Left kidney (tissue), 8 donors: ENCODE results near the gene SLC2A14. TPM values are rescaled to one million over a fixed set of nuclear protein-coding genes. Genes with fewer than 3 reads are reported as not detected.
"Not testable (repeated sequence)": the region's sequence is repeated elsewhere in the genome, so short reads cannot be mapped to it uniquely, and the experiment has no call there.

Experiments
- DNase-seq: peaks from one replicate; pipeline ENCODE4 v3.0.0-alpha.2; 2013
- long read RNA-seq, 8 donors: transcript quantifications; one replicate each; lab custom pipeline, GENCODE V29; 2026
- polyA plus RNA-seq: library from polyadenylated mRNA; unstranded; fragments of 120-200 nt; gene quantifications from one replicate; pipeline ENCODE4 v1.2.1, GENCODE V29; 2013; ENCODE audit not compliant: insufficient read length

SLC2A14 gene
- 0.67 TPM for polyA plus RNA-seq
- long read RNA-seq, donor 1, result 0 reads
- long read RNA-seq, donor 2, result 0 reads
- long read RNA-seq, donor 3, result 0 reads
- long read RNA-seq, donor 4, result 0 reads
- long read RNA-seq, donor 5, result 0 reads
- long read RNA-seq, donor 6, result 0 reads
- long read RNA-seq, donor 7, result 0 reads
- long read RNA-seq, donor 8, result 0 reads

DNA sequence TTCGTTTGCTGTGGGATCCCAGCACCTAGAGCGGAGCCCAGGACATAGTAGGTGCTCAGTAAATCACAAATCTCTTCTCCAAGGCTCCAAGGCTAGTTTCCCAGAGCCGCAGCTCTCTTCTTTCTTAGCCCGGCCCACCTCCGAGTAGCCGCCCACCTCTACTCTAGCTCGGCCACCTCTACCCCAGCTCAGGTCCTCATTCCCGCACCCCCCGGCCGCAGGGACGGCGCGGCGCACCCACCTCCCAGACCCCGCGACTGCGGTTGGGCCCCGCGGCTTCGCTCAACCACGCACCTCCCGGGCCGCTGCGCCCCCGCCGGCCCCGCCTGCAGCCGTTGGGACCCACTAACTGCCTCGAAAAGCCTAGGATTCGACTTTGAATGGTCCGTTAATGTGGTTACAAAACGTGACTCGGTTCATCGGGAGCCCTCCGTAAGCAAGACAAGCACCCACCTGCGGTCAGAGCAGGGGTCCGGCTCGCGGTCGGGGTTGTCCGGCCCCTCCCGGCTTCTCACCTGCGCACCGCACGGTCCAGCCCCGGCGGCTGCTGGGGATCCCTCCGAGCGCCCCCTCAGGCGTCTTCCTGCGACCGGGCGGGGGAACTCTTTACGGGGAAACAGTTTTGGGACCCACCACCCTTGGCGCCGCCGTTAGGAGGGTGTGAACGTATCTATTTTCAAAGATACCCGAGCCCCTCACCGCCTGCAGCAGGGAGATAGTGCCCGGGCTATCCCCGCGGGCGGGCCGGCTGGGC, at the start of gene SLC2A14:
Gene SLC2A14 (minus strand): TSS at position 350 of the 754 bp plus-strand sequence. CDS start 3,035 bp downstream, outside the sequence.
- no peak for DNase-seq

- not testable (repeated sequence) for DNase-seq
Measured at GRCh38 chr12:7921181-7921580, 48.5 kb upstream of the SLC2A14 start.

GRCh38 chr12:7918268-7918590, 45.5 kb upstream of the SLC2A14 start:
- not testable (repeated sequence) for DNase-seq

- no peak for DNase-seq
Measured at GRCh38 chr12:7917392-7918267, 44.9 kb upstream of the SLC2A14 start.

GRCh38 chr12:7916936-7917335, 44.2 kb upstream of the SLC2A14 start:
- no peak for DNase-seq

GRCh38 chr12:7915661-7916403, 43.1 kb upstream of the SLC2A14 start:
- no peak for DNase-seq

GRCh38 chr12:7910106-7910505, 37.4 kb upstream of the SLC2A14 start:
- not testable (repeated sequence) for DNase-seq

DNA sequence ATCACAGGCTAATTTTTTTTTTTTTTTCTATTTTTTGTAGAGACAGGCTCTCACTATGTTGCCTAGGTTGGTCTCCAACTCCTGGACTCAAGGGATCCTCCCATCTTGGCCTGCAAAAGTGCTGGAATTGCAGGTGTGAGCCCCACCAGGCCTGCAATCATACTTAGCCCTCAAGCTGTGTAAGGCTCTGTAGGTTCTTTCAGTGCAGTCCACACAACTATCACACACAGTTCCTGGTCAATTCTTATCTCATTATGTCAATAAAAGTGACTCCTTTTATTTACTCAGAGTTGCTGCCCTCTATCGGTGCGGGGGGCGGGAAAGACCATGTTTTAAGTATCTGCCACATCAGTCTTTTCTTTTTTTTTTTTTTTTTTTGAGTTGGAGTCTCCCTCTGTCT, 34.3 kb upstream of the SLC2A14 start:
- DNase-seq, result no peak

GRCh38 chr12:7906303-7906702, 33.6 kb upstream of the SLC2A14 start:
- DNase-seq, result not testable (repeated sequence)

DNA sequence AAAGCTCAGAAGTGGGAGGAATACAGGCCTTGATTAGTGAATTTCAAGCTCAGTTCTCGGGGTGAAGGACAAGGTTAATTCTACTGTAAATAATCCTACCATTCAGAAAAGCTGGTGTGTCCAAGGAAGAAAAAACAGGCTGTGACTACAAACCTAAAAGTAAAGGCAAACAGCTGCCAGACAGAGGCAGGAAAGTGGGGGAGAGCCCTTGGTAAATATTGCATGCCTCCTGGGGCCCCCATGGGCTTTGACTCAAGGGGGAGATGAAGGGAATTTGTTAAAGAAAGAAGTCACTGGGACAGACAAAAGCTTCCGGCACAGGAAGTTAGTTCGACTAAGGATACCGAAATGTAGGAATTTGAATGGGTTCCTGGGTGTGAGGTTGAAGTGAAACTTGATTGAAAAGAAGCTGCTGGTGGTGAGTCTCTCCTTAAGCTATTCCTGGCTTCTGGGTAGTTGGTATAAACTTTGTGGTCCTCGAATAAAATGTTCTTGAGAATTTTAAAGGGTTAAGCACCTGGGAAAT, 32.9 kb upstream of the SLC2A14 start:
- peak; percentile 57 for DNase-seq

DNA sequence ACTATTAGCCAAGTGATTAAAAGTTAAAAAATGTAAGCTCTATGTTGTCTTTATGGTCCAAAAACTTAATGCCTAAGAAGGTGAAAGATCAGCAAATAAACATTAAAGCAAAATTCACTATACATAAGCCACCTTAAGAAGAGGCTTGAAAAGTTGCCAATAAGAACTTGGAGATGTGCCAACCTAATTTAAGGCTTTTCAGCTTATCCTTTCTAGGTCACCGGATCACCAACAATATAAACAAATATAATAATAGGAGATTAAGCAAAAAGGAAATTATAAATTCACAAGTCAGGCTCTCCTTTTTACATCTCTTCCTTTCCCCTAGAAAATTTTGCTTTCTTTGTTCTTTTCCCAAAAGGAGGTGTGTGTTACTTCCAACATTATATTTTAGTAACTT, 32.4 kb upstream of the SLC2A14 start:
- DNase-seq, result peak; percentile 58

- not testable (repeated sequence) for DNase-seq
Measured at GRCh38 chr12:7902416-7902815, 29.7 kb upstream of the SLC2A14 start.

GRCh38 chr12:7899755-7900154, 27.0 kb upstream of the SLC2A14 start:
- DNase-seq, result no peak

DNA sequence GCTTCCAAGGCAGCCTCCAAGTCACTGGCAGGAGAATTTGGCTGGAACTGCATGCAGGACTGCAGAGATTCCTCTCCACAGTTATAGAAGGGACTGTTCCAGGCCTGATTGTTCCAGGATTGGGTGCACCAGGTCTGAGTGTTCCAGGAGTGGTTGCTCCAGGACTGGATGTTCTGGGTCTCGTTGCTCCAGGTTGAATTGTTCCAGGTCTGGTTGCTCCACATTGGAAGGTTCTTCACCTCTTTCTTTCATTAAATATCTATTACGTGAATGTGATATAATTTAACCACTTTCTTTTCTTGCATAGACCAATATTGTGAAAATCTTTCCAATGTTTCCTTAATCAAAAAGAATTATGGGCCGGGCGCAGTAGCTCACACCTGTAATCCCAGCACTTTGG, 24.0 kb upstream of the SLC2A14 start:
- DNase-seq, result not testable (repeated sequence)

- no peak for DNase-seq
Measured at GRCh38 chr12:7892186-7892980, 19.7 kb upstream of the SLC2A14 start.

DNA sequence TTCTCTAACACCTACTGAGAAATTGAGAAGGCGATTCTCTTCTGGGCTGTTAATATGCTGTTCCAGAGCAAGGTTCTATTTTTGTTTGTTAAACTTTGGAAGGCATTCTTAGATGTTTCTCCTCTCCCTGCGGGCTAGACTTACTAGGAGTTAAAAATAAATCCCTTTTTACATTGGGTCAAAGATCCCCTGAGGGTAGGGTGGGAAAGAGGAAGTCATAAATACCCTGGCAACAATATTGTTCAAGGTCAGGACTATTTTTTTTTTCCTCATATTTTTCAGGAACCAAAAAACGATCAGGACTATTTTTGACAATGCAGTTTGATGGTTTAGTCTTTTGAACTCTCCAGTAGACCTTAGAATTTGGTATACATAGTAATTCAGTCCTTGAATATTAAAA, 12.0 kb upstream of the SLC2A14 start:
- DNase-seq, result no peak

- DNase-seq, result not testable (repeated sequence)
Measured at GRCh38 chr12:7881736-7882120, 9.0 kb upstream of the SLC2A14 start.

GRCh38 chr12:7880952-7881735, 8.4 kb upstream of the SLC2A14 start:
- not testable (repeated sequence) for DNase-seq

GRCh38 chr12:7879246-7879645, 6.5 kb upstream of the SLC2A14 start:
- DNase-seq, result no peak

- no peak for DNase-seq
Measured at GRCh38 chr12:7877420-7877819, 4.7 kb upstream of the SLC2A14 start.
